Liver (tissue), 9 donors: ENCODE measurements around the gene UGT2B7. TPM values are rescaled to one million over a fixed set of nuclear protein-coding genes. Genes with fewer than 3 reads are reported as not detected.

ENCODE experiments used
- DNase-seq: peaks from one replicate; pipeline ENCODE4 v3.0.0-alpha.2; 2017; ENCODE audit warnings: low spot score
- H3K27ac ChIP-seq, 2 donors: one replicate each; pipeline ENCODE4 v1.7.0; 2013; ENCODE audit warnings: inconsistent platforms in 2 of 2, low read length in 2 of 2, control low read depth in 1 of 2, low read depth in 1 of 2, mild to moderate bottlenecking in 1 of 2
- H3K27me3 ChIP-seq, 4 donors: one replicate each; pipeline versions ENCODE4 v1.6.1 to v1.7.0; 2013; ENCODE audit warnings: low read length in 3 of 4, inconsistent platforms in 1 of 4, mild to moderate bottlenecking in 1 of 4, moderate library complexity in 1 of 4; ENCODE audit not compliant: control insufficient read depth in 4 of 4, insufficient read depth in 4 of 4
- H3K36me3 ChIP-seq, 4 donors: one replicate each; pipeline versions ENCODE4 v1.6.1 to v1.7.0; 2013; ENCODE audit warnings: low read length in 3 of 4, mild to moderate bottlenecking in 3 of 4, low read depth in 1 of 4, moderate library complexity in 1 of 4; ENCODE audit not compliant: control insufficient read depth in 4 of 4, insufficient read depth in 3 of 4
- H3K4me1 ChIP-seq, 4 donors: one replicate each; pipeline versions ENCODE4 v1.6.1 to v1.7.0; 2013; ENCODE audit warnings: low read length in 3 of 4, mild to moderate bottlenecking in 3 of 4, moderate library complexity in 1 of 4; ENCODE audit not compliant: control insufficient read depth in 4 of 4, insufficient read depth in 4 of 4
- H3K4me3 ChIP-seq, 3 donors: one replicate each; pipeline versions ENCODE4 v1.6.1 to v1.7.0; 2013; ENCODE audit warnings: low read length in 3 of 3, control low read depth in 1 of 3, low read depth in 1 of 3, mild to moderate bottlenecking in 1 of 3
- H3K9ac ChIP-seq, 2 donors: one replicate each; pipeline ENCODE4 v1.7.0; 2013; ENCODE audit warnings: low read length in 2 of 2, mild to moderate bottlenecking in 2 of 2, moderate library complexity in 2 of 2, control low read depth in 1 of 2, low read depth in 1 of 2
- H3K9me3 ChIP-seq, 4 donors: one replicate each; pipeline versions ENCODE4 v1.6.1 to v1.7.0; 2013; ENCODE audit warnings: low read length in 3 of 4; ENCODE audit not compliant: control insufficient read depth in 4 of 4
- EGR1 ChIP-seq, 2 donors: IDR thresholded peaks; 2 replicates each; pipeline ENCODE4 v1.6.1; 2016 to 2018; ENCODE audit warnings: antibody characterized with exemption in 2 of 2, low read depth in 2 of 2
- FOXA1 ChIP-seq: IDR thresholded peaks from 2 replicates; pipeline ENCODE4 v1.6.1; 2016; ENCODE audit warnings: antibody characterized with exemption
- FOXA2 ChIP-seq: IDR thresholded peaks from 2 replicates; pipeline ENCODE4 v1.6.1; 2016; ENCODE audit warnings: antibody characterized with exemption
- GABPA ChIP-seq, 2 donors: IDR thresholded peaks in 1 of 2; conservative IDR thresholded peaks in 1 of 2; 2 replicates each; pipeline ENCODE4 v1.6.1; 2016; ENCODE audit warnings: antibody characterized with exemption in 2 of 2, mild to moderate bottlenecking in 1 of 2, moderate library complexity in 1 of 2
- HNF4A ChIP-seq, 2 donors: conservative IDR thresholded peaks; 2 replicates each; pipeline ENCODE4 v1.6.1; 2016; ENCODE audit warnings: antibody characterized with exemption in 2 of 2, mild to moderate bottlenecking in 2 of 2
- HNF4G ChIP-seq: IDR thresholded peaks from 2 replicates; pipeline ENCODE4 v1.6.1; 2016; ENCODE audit warnings: antibody characterized with exemption
- JUND ChIP-seq, 2 donors: IDR thresholded peaks; 2 replicates each; pipeline ENCODE4 v1.6.1; 2016; ENCODE audit warnings: antibody characterized with exemption in 2 of 2
- RAD21 ChIP-seq, 2 donors: IDR thresholded peaks; 2 replicates each; pipeline ENCODE4 v1.6.1; 2016; ENCODE audit warnings: antibody characterized with exemption in 2 of 2, mild to moderate bottlenecking in 2 of 2
- SP1 ChIP-seq: IDR thresholded peaks from 2 replicates; pipeline ENCODE4 v1.6.1; 2018; ENCODE audit warnings: antibody characterized with exemption, mild to moderate bottlenecking
- TAF1 ChIP-seq: conservative IDR thresholded peaks from 2 replicates; pipeline ENCODE4 v1.6.1; 2016; ENCODE audit warnings: antibody characterized with exemption, mild to moderate bottlenecking
- YY1 ChIP-seq: IDR thresholded peaks from 2 replicates; pipeline ENCODE4 v1.6.1; 2016; ENCODE audit warnings: antibody characterized with exemption, mild to moderate bottlenecking
- ZBTB33 ChIP-seq: IDR thresholded peaks from 2 replicates; pipeline ENCODE4 v1.6.1; 2016; ENCODE audit warnings: antibody characterized with exemption
- WGBS: extraction: QIAGEN DNeasy Blood & Tissue Kit; methylation state at CpG from one replicate; pipeline ENCODE4 v1.1.7; 2013; 5-methylcytosine and 5-hydroxymethylcytosine counted together
- polyA plus RNA-seq, 2 donors: library from polyadenylated mRNA; stranded (reverse) in 1 of 2; unstranded in 1 of 2; fragments of 200-250 nt in 1 of 2; fragments of >200 nt in 1 of 2; fragmentation: Nextera tagmentation in 1 of 2; extraction: Ambion mirVana in 1 of 2; gene quantifications; one replicate each; pipeline versions ENCODE4 v1.2.1 to v1.2.3, GENCODE V29; 2013 to 2015
- total RNA-seq, 2 donors: library from RNA; depleted of rRNA; stranded (reverse); fragments of >200 nt; gene quantifications; one replicate each; pipeline ENCODE4 v1.2.3, GENCODE V29; 2014
- TF ChIP-seq, protein P1 (sequence below): IDR thresholded peaks from 2 replicates; pipeline ENCODE4 v1.6.1; 2016; ENCODE audit warnings: antibody characterized with exemption
- TF ChIP-seq, protein P2 (sequence below): fragments of 150-350 bp; IDR thresholded peaks from 2 replicates; pipeline ENCODE4 v1.5.1; 2017; ENCODE audit warnings: improper control_type of control experiment, low read depth, low read length; ENCODE audit not compliant: missing input control
- TF ChIP-seq, protein P3 (sequence below): IDR thresholded peaks from 2 replicates; pipeline ENCODE4 v1.6.1; 2016; ENCODE audit warnings: antibody characterized with exemption, mild to moderate bottlenecking
- donor health status: healthy.
- donor health status: healthy.
- donor health status: healthy.
- donor health status: healthy.
- donor health status: healthy.

The UGT2B7 gene
- total and polyA plus RNA-seq, 4 donors: 5.9 to 198 (median 164) TPM

GRCh38 chr4:69064391-69064790 lies 31.9 kb upstream of the UGT2B7 start:
- Histone ChIP-seq H3K4me3 (no peak overlapping the region), H3K9me3 (no peaks in the 10 kb centered on the region), H3K36me3 (no peaks in the 10 kb centered on the region), H3K9ac (no peak overlapping the region), H3K27me3 (no peaks in the 10 kb centered on the region), H3K27ac (no peak overlapping the region), H3K4me1 (peaks cover 0 to 18% (median 12%) of the 10 kb centered on the region in 4 donors)
- no peak for DNase-seq
- TF ChIP-seq, protein P1, sequence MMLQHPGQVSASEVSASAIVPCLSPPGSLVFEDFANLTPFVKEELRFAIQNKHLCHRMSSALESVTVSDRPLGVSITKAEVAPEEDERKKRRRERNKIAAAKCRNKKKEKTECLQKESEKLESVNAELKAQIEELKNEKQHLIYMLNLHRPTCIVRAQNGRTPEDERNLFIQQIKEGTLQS: no peak
- no peak for TF ChIP-seq HNF4G
- 92% methylated on average over 3 of the region's 3 CpGs for WGBS

GRCh38 chr4:69066945-69067344 lies 29.3 kb upstream of the UGT2B7 start:
- no peak for DNase-seq
- Histone ChIP-seq H3K9me3 (no peaks in the 10 kb centered on the region), H3K9ac (no peak overlapping the region), H3K27me3 (no peaks in the 10 kb centered on the region), H3K4me1 (peaks cover 3 to 22% (median 18%) of the 10 kb centered on the region in 4 donors), H3K36me3 (no peaks in the 10 kb centered on the region), H3K4me3 (no peak overlapping the region), H3K27ac (no peak overlapping the region)
- no peak for TF ChIP-seq GABPA (IDR thresholded peaks at IDR 0.05 in 1 of 2, conservative IDR thresholded peaks at IDR 0.05 in 1 of 2)
- TF ChIP-seq ZBTB33: no peak
- no peak for TF ChIP-seq HNF4G
- no peak for TF ChIP-seq SP1
- TF ChIP-seq HNF4A (conservative IDR thresholded peaks at IDR 0.05): no peak
- TF ChIP-seq, protein P2, sequence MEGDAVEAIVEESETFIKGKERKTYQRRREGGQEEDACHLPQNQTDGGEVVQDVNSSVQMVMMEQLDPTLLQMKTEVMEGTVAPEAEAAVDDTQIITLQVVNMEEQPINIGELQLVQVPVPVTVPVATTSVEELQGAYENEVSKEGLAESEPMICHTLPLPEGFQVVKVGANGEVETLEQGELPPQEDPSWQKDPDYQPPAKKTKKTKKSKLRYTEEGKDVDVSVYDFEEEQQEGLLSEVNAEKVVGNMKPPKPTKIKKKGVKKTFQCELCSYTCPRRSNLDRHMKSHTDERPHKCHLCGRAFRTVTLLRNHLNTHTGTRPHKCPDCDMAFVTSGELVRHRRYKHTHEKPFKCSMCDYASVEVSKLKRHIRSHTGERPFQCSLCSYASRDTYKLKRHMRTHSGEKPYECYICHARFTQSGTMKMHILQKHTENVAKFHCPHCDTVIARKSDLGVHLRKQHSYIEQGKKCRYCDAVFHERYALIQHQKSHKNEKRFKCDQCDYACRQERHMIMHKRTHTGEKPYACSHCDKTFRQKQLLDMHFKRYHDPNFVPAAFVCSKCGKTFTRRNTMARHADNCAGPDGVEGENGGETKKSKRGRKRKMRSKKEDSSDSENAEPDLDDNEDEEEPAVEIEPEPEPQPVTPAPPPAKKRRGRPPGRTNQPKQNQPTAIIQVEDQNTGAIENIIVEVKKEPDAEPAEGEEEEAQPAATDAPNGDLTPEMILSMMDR: no peak
- no peak for TF ChIP-seq YY1
- no peak for TF ChIP-seq RAD21 (IDR thresholded peaks at IDR 0.05)
- TF ChIP-seq, protein P1: no peak
- TF ChIP-seq JUND (IDR thresholded peaks at IDR 0.05): no peak

- no peak overlapping the region for H3K4me3 ChIP-seq
- no peaks in the 10 kb centered on the region for H3K36me3 ChIP-seq
- H3K27me3 ChIP-seq: no peaks in the 10 kb centered on the region
- 23% methylated on average over 2 of the region's 2 CpGs for WGBS
- no peak for DNase-seq
- H3K9me3 ChIP-seq: no peaks in the 10 kb centered on the region
- no peak overlapping the region for H3K9ac ChIP-seq
- H3K27ac ChIP-seq: peak overlapping the region in 1 of 2 donors; percentile 41
- H3K4me1 ChIP-seq: peaks cover 4 to 40% (median 20%) of the 10 kb centered on the region in 4 donors
- TF ChIP-seq, protein P1: peak; percentile 13
- peak; percentile 32 for TF ChIP-seq FOXA2
- no peak for TF ChIP-seq FOXA1
- TF ChIP-seq, protein P3, sequence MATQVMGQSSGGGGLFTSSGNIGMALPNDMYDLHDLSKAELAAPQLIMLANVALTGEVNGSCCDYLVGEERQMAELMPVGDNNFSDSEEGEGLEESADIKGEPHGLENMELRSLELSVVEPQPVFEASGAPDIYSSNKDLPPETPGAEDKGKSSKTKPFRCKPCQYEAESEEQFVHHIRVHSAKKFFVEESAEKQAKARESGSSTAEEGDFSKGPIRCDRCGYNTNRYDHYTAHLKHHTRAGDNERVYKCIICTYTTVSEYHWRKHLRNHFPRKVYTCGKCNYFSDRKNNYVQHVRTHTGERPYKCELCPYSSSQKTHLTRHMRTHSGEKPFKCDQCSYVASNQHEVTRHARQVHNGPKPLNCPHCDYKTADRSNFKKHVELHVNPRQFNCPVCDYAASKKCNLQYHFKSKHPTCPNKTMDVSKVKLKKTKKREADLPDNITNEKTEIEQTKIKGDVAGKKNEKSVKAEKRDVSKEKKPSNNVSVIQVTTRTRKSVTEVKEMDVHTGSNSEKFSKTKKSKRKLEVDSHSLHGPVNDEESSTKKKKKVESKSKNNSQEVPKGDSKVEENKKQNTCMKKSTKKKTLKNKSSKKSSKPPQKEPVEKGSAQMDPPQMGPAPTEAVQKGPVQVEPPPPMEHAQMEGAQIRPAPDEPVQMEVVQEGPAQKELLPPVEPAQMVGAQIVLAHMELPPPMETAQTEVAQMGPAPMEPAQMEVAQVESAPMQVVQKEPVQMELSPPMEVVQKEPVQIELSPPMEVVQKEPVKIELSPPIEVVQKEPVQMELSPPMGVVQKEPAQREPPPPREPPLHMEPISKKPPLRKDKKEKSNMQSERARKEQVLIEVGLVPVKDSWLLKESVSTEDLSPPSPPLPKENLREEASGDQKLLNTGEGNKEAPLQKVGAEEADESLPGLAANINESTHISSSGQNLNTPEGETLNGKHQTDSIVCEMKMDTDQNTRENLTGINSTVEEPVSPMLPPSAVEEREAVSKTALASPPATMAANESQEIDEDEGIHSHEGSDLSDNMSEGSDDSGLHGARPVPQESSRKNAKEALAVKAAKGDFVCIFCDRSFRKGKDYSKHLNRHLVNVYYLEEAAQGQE: peak; percentile 43
- peak; percentile 94 to 98 for TF ChIP-seq HNF4A (conservative IDR thresholded peaks at IDR 0.05)
- TF ChIP-seq ZBTB33: peak; percentile 64
- peak; percentile 42 to 45 for TF ChIP-seq RAD21 (IDR thresholded peaks at IDR 0.05)
- TF ChIP-seq HNF4G: peak; percentile 82
- no peak for TF ChIP-seq GABPA (IDR thresholded peaks at IDR 0.05 in 1 of 2, conservative IDR thresholded peaks at IDR 0.05 in 1 of 2)
- peak; percentile 16 for TF ChIP-seq TAF1
- TF ChIP-seq EGR1 (IDR thresholded peaks at IDR 0.05; ENCODE audit: low read depth in 2 of 2): no peak
Measured at GRCh38 chr4:69069085-69069484, 27.2 kb upstream of the UGT2B7 start.
